Activated naive CD4-positive, alpha-beta T cell treated with anti-CD3 and anti-CD28 coated beads for 36 hours (primary cell): ENCODE measurements around the gene FXYD1. TPM values are rescaled to one million over a fixed set of nuclear protein-coding genes. Genes with fewer than 3 reads are reported as not detected.

Source experiments
- CTCF ChIA-PET: fragments of 350-600 bp; sonication (Branson Sonifier 250); formaldehyde crosslinking; loops from one replicate; lab custom pipeline; 2021; ENCODE audit warnings: antibody characterized with exemption; lab: Charles Lee
- DNase-seq: peaks from one replicate; pipeline ENCODE4 v3.0.0-alpha.2; 2020
- H3K27ac Mint-ChIP-seq: one replicate; pipeline ENCODE4 v1.8.0; 2021; ENCODE audit warnings: mild to moderate bottlenecking, mixed read lengths
- H3K27me3 Mint-ChIP-seq: one replicate; pipeline ENCODE4 v1.8.0; 2021; ENCODE audit warnings: low read depth, mixed read lengths
- H3K36me3 Mint-ChIP-seq: one replicate; pipeline ENCODE4 v1.8.0; 2021; ENCODE audit warnings: low read depth, mixed read lengths
- H3K4me1 Mint-ChIP-seq: one replicate; pipeline ENCODE4 v1.8.0; 2021; ENCODE audit warnings: low read depth, mixed read lengths
- H3K4me3 Mint-ChIP-seq: one replicate; pipeline ENCODE4 v1.8.0; 2021; ENCODE audit warnings: mild to moderate bottlenecking, moderate library complexity, mixed read lengths
- H3K9me3 Mint-ChIP-seq: one replicate; pipeline ENCODE4 v1.8.0; 2021; ENCODE audit warnings: mixed read lengths
- intact Hi-C: fragments of 100-400 bp; cut with micrococcal nuclease; formaldehyde crosslinking; loops from one replicate; pipeline ENCODE4 v1.15.1; 2023
- total RNA-seq, 2 experiments: library from RNA; stranded (reverse); gene quantifications; one replicate each; pipeline ENCODE4 v1.2.3, GENCODE V29; 2021

FXYD1 gene
- total RNA-seq, 2 experiments from 2014 or later = 3.3 to 3.4 TPM

- Mint-ChIP-seq H3K9me3 (no peaks in the 10 kb centered on the region), H3K36me3 (no peaks in the 10 kb centered on the region), H3K4me3 (peak overlapping the region; percentile 74), H3K27ac (no peak overlapping the region), H3K27me3 (peaks cover 4% of the 10 kb centered on the region), H3K4me1 (peaks cover 30% of the 10 kb centered on the region)
- CTCF ChIA-PET = interaction anchor here (0.5 to 4.0 kb wide), 25 partner anchors 8 to 191 kb away, joined by 3 to 35 read pairs (median 5); partner anchors contain the start of genes FXYD3 and FXYD5
- DNase-seq = no peak
- intact Hi-C loops = loop anchor here (1.0 to 2.0 kb wide), 7 partner anchors 13 to 169 kb away; partner anchors contain the start of gene FXYD3
These were observed 3.4 kb downstream of the FXYD1 start for GRCh38 chr19:35141837-35142605.

- intact Hi-C loops = loop anchor here (1.0 kb wide), 1 partner anchor 127 kb away; no protein-coding TSS in a partner anchor
- DNase-seq = peak; percentile 76
- H3K27me3 Mint-ChIP-seq = peaks cover 4% of the 10 kb centered on the region
- H3K36me3 Mint-ChIP-seq = no peaks in the 10 kb centered on the region
- no peaks in the 10 kb centered on the region for H3K9me3 Mint-ChIP-seq
- peak overlapping the region; percentile 74 for H3K4me3 Mint-ChIP-seq
- peaks cover 30% of the 10 kb centered on the region for H3K4me1 Mint-ChIP-seq
- H3K27ac Mint-ChIP-seq = no peak overlapping the region
- CTCF ChIA-PET = interaction anchor here (0.6 to 4.0 kb wide), 19 partner anchors 10 to 190 kb away, joined by 3 to 35 read pairs (median 4); partner anchors contain the start of gene FXYD5
These were observed 4.1 kb downstream of the FXYD1 start for GRCh38 chr19:35142606-35143230.

GRCh38 chr19:35143231-35143715, 4.6 kb downstream of the FXYD1 start, which contains the start of gene FXYD7:
FXYD7 (plus strand) TSS chr19:35143255; CDS start chr19:35143334, 79 bp downstream.
- CTCF ChIA-PET = interaction anchor here (0.6 to 4.0 kb wide), 6 partner anchors 10 to 123 kb away, joined by 3 to 35 read pairs (median 6); partner anchors contain the start of gene FXYD5
- H3K36me3 Mint-ChIP-seq = no peaks in the 10 kb centered on the region
- DNase-seq = no peak
- H3K4me3 Mint-ChIP-seq = peak within 1 kb of the TSS; percentile 74
- H3K4me1 Mint-ChIP-seq = peaks cover 30% of the 10 kb centered on the region
- H3K27ac Mint-ChIP-seq = no peak within 1 kb of the TSS
- no peaks in the 10 kb centered on the region for H3K9me3 Mint-ChIP-seq
- intact Hi-C loops = loop anchor here (1.0 kb wide), 1 partner anchor 126 kb away; no protein-coding TSS in a partner anchor
- H3K27me3 Mint-ChIP-seq = peaks cover 4% of the 10 kb centered on the region

DNA sequence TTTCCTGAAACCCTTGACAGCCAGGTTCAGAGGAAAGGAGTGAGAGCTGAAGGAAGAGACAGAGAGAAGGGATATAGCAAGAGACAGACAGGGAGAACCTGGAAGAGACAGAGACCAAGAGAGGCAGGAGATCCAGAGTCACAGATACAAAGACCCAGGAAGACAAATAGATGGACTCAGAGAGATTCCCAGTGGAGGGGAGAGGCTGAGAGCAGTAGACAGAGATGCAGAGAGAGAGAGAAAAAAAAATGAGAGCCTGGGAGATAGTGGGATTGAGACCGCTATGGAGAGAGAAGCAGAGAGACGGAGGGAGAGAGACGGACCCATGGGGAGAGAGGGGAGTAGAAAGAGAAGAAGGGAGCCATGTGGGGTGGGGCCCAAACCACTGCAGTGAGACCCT, 5.2 kb downstream of the FXYD1 start:
- H3K4me3 Mint-ChIP-seq = no peak overlapping the region
- intact Hi-C loops = loop anchor here (1.0 kb wide), 1 partner anchor 125 kb away; no protein-coding TSS in a partner anchor

GRCh38 chr19:35144259-35144599, 5.6 kb downstream of the FXYD1 start:
- Mint-ChIP-seq H3K27ac (no peak overlapping the region), H3K27me3 (peaks cover 4% of the 10 kb centered on the region), H3K9me3 (no peaks in the 10 kb centered on the region), H3K4me3 (no peak overlapping the region), H3K4me1 (peaks cover 30% of the 10 kb centered on the region), H3K36me3 (no peaks in the 10 kb centered on the region)
- DNase-seq = no peak
- intact Hi-C loops = no loop called here
- CTCF ChIA-PET = interaction anchor here (4.0 kb wide), 1 partner anchor 9 kb away, joined by 35 read pairs; the partner anchor contains the start of gene FXYD5

More for the DNA sequence above, 5.2 kb downstream of the FXYD1 start:
- Mint-ChIP-seq H3K9me3 (no peaks in the 10 kb centered on the region), H3K36me3 (no peaks in the 10 kb centered on the region), H3K4me1 (peaks cover 30% of the 10 kb centered on the region), H3K27me3 (peaks cover 4% of the 10 kb centered on the region), H3K27ac (no peak overlapping the region)
- CTCF ChIA-PET = interaction anchor here (0.6 to 4.0 kb wide), 4 partner anchors 9 to 100 kb away, joined by 3 to 35 read pairs (median 6); partner anchors contain the start of gene FXYD5
- no peak for DNase-seq

- H3K4me3 Mint-ChIP-seq = no peak overlapping the region
- peaks cover 4% of the 10 kb centered on the region for H3K27me3 Mint-ChIP-seq
- no peaks in the 10 kb centered on the region for H3K9me3 Mint-ChIP-seq
- peak; percentile 33 for DNase-seq
- H3K36me3 Mint-ChIP-seq = no peaks in the 10 kb centered on the region
- peaks cover 30% of the 10 kb centered on the region for H3K4me1 Mint-ChIP-seq
- CTCF ChIA-PET = interaction anchor here (0.6 to 4.0 kb wide), 5 partner anchors 8 to 172 kb away, joined by 3 to 35 read pairs (median 3); partner anchors contain the start of gene FXYD5
- H3K27ac Mint-ChIP-seq = no peak overlapping the region
- intact Hi-C loops = no loop called here
These were observed 6.2 kb downstream of the FXYD1 start for GRCh38 chr19:35144600-35145436.

DNA sequence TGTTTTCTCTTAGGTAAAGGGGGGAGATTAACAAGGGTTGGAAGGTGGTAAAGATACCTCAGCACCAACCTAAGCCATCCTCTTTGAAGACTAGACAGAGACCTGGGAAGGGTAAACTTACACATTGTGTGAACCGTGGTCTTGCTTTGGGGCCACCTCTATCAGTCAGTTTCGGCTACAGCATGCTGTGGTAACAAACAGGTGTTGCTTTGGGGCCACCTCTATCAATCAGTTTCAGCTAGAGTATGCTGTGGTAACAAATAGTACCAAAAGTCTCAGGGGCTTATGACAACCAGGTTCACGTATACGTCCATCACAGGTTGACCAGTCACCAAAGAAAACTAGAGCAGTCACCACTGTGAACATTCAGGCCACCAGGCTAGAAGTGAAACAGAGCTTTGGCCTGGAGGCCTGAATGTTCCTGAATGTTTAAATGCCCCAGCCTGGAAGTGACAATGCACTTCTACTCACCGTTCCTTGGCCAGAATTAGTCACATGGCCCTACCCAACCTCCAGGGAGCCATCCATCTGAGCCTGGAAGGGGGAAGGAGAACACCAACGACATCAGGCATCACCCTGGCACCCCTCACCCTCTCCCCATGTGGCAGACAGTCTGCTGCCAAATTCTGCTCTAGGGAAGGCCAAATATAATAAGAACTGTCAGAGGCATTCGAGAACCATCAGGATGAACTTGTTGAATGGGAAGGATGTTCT, 8.3 kb downstream of the FXYD1 start:
- intact Hi-C loops = no loop called here
- Mint-ChIP-seq H3K36me3 (no peaks in the 10 kb centered on the region), H3K4me3 (no peak overlapping the region), H3K9me3 (no peaks in the 10 kb centered on the region), H3K27ac (no peak overlapping the region), H3K27me3 (peaks cover 4% of the 10 kb centered on the region), H3K4me1 (peaks cover 19% of the 10 kb centered on the region)
- CTCF ChIA-PET = no interaction called here
- no peak for DNase-seq

- Mint-ChIP-seq H3K4me3 (no peak overlapping the region), H3K4me1 (peaks cover 13% of the 10 kb centered on the region), H3K36me3 (no peaks in the 10 kb centered on the region), H3K9me3 (no peaks in the 10 kb centered on the region), H3K27ac (no peak overlapping the region), H3K27me3 (no peaks in the 10 kb centered on the region)
- CTCF ChIA-PET = interaction anchor here (0.6 to 1.4 kb wide), 3 partner anchors 8 to 57 kb away, joined by 3 to 6 read pairs (median 4); no protein-coding TSS in a partner anchor
- intact Hi-C loops = no loop called here
- no peak for DNase-seq
These were observed 10.8 kb downstream of the FXYD1 start for GRCh38 chr19:35149463-35149862.

DNA sequence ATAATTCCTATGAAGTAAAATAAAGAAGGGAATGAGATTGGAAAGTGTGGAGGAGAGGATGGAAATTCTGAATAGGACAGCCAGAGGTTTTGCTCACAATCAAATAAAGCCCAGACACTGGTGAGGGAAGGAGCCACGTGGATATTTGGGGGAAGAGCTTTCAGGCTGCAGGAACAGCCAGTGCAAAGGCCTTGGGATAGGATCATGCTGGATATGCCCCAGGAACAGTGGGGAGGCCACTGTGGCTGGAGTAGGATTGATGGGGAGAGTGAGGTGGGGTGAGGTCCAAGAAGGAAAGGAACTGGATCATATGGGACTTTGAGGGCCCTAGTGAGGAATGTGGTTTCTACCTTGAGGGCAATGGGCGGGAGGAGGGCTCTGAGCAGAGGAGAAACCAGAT, 11.8 kb downstream of the FXYD1 start:
- intact Hi-C loops = no loop called here
- CTCF ChIA-PET = interaction anchor here (1.4 kb wide), 1 partner anchor 9 kb away, joined by 6 read pairs; no protein-coding TSS in a partner anchor

GRCh38 chr19:35151273-35152065, 12.8 kb downstream of the FXYD1 start:
- H3K36me3 Mint-ChIP-seq = peaks cover 19% of the 10 kb centered on the region
- CTCF ChIA-PET = interaction anchor here (4.1 kb wide), 1 partner anchor 9 kb away, joined by 35 read pairs; the partner anchor contains the start of gene FXYD7
- no peak overlapping the region for H3K27ac Mint-ChIP-seq
- no peaks in the 10 kb centered on the region for H3K9me3 Mint-ChIP-seq
- H3K4me1 Mint-ChIP-seq = peaks cover 17% of the 10 kb centered on the region
- no peaks in the 10 kb centered on the region for H3K27me3 Mint-ChIP-seq
- H3K4me3 Mint-ChIP-seq = no peak overlapping the region
- intact Hi-C loops = no loop called here
- no peak for DNase-seq

More for the DNA sequence above, 11.8 kb downstream of the FXYD1 start:
- Mint-ChIP-seq H3K36me3 (peaks cover 9% of the 10 kb centered on the region), H3K9me3 (no peaks in the 10 kb centered on the region), H3K4me1 (peaks cover 10% of the 10 kb centered on the region), H3K4me3 (no peak overlapping the region), H3K27ac (no peak overlapping the region), H3K27me3 (no peaks in the 10 kb centered on the region)
- DNase-seq = no peak
